Keratinocyte (primary cell): ENCODE measurements around the gene CER1. TPM values are rescaled to one million over a fixed set of nuclear protein-coding genes. Genes with fewer than 3 reads are reported as not detected.

Experiments
- DNase-seq: peaks from one replicate; pipeline ENCODE4 v3.0.0-alpha.2; 2011; ENCODE audit warnings: low read depth, missing footprints, low spot score
- FAIRE-seq: peaks from 2 replicates; lab custom pipeline; 2011; peaks lifted over from hg19 to GRCh38; lab: Jason Lieb, UNC
- H2AFZ ChIP-seq: 2 replicates; pipeline ENCODE4 v1.6.0; 2012; ENCODE audit warnings: low read length, control low read depth, inconsistent platforms; ENCODE audit not compliant: control insufficient read depth
- H3K27ac ChIP-seq: 2 replicates; pipeline ENCODE4 v1.5.1; 2011; ENCODE audit warnings: low read length; ENCODE audit not compliant: control insufficient read depth, insufficient read depth
- H3K27me3 ChIP-seq: 3 replicates; pipeline ENCODE4 v1.6.0; 2011; ENCODE audit warnings: low read length; ENCODE audit not compliant: control insufficient read depth, insufficient read depth; ENCODE audit errors: extremely low read depth
- H3K36me3 ChIP-seq, 2 experiments: 2 replicates in 1 of 2; 3 replicates in 1 of 2; pipeline ENCODE4 v1.5.1; 2011; ENCODE audit warnings: low read length in 2 of 2, mild to moderate bottlenecking in 1 of 2; ENCODE audit not compliant: control insufficient read depth in 2 of 2, insufficient read depth in 2 of 2; ENCODE audit errors: extremely low read depth in 1 of 2
- H3K4me1 ChIP-seq: 3 replicates; pipeline ENCODE4 v1.5.1; 2011; ENCODE audit warnings: low read length; ENCODE audit not compliant: control insufficient read depth, insufficient read depth; ENCODE audit errors: extremely low read depth
- H3K4me2 ChIP-seq: 3 replicates; pipeline ENCODE4 v1.6.0; 2011; ENCODE audit warnings: low read depth, low read length; ENCODE audit not compliant: control insufficient read depth, insufficient read depth; ENCODE audit errors: extremely low read depth
- H3K4me3 ChIP-seq, 3 experiments: fragments of 200-600 bp in 1 of 3; sonication (generic) in 1 of 3; 2 replicates in 2 of 3; 3 replicates in 1 of 3; pipeline ENCODE4 v1.5.1; 2011 to 2016; ENCODE audit warnings: low read length in 3 of 3, mild to moderate bottlenecking in 3 of 3, control low read depth in 2 of 3, inconsistent platforms in 1 of 3, low read depth in 1 of 3, mixed read lengths in 1 of 3, mixed run types in 1 of 3, moderate library complexity in 1 of 3; ENCODE audit not compliant: control insufficient read depth in 2 of 3, insufficient read depth in 2 of 3; ENCODE audit errors: extremely low read depth in 1 of 3
- H3K79me2 ChIP-seq: 2 replicates; pipeline ENCODE4 v1.6.0; 2012; ENCODE audit warnings: low read length; ENCODE audit not compliant: control insufficient read depth, insufficient read depth
- H3K9ac ChIP-seq: 3 replicates; pipeline ENCODE4 v1.6.0; 2011; ENCODE audit warnings: low read length; ENCODE audit not compliant: control insufficient read depth, insufficient read depth; ENCODE audit errors: extremely low read depth
- H3K9me1 ChIP-seq: 3 replicates; pipeline ENCODE4 v1.6.0; 2011; ENCODE audit warnings: low read length; ENCODE audit not compliant: control insufficient read depth, insufficient read depth; ENCODE audit errors: extremely low read depth
- H3K9me3 ChIP-seq: 2 replicates; pipeline ENCODE4 v1.5.1; 2012; ENCODE audit warnings: low read depth, low read length; ENCODE audit not compliant: control insufficient read depth
- H4K20me1 ChIP-seq: 3 replicates; pipeline ENCODE4 v1.6.0; 2011; ENCODE audit warnings: low read length; ENCODE audit not compliant: control insufficient read depth, insufficient read depth; ENCODE audit errors: extremely low read depth
- EZH2 ChIP-seq: IDR thresholded peaks from one replicate; pipeline ENCODE4 v1.6.1; 2012; ENCODE audit warnings: inconsistent platforms, mild to moderate bottlenecking, low read length, moderate library complexity
- dilution Hi-C: fragments of 300-500 bp; cut with MboI; formaldehyde crosslinking; loops from one replicate; pipeline ENCODE4 v1.7.0; 2020; ENCODE audit warnings: low sequenced_read_pairs; ENCODE audit not compliant: extremely low pct_ligation_motif_present
- polyA plus RNA-seq, 5 experiments: library from polyadenylated mRNA; depleted of rRNA in 3 of 5; stranded (reverse) in 3 of 5; stranded (forward) in 1 of 5; unstranded in 1 of 5; fragments of >200 nt; gene quantifications; 1 replicate in 1 of 5; 2 replicates in 3 of 5; 3 replicates in 1 of 5; pipeline versions ENCODE4 v1.2.1 to v1.2.3, GENCODE V29; 2011 to 2012; ENCODE audit warnings: missing spikeins in 2 of 5, low read depth in 1 of 5, low replicate concordance in 1 of 5
- TF ChIP-seq, protein P1 (sequence below), 3 experiments: IDR thresholded peaks in 1 of 3; conservative IDR thresholded peaks in 1 of 3; optimal IDR thresholded peaks in 1 of 3; 2 replicates in 2 of 3; 3 replicates in 1 of 3; pipeline versions ENCODE3 to v1.5.1; 2011; ENCODE audit warnings: low read length in 3 of 3, mild to moderate bottlenecking in 3 of 3, moderate library complexity in 2 of 3, control low read depth in 1 of 3, inconsistent platforms in 1 of 3; ENCODE audit not compliant: insufficient read depth in 2 of 3; ENCODE audit errors: extremely low read depth in 1 of 3

The CER1 gene
- polyA plus RNA-seq, 1 donor (not counting 4 experiments of a cell fraction or from before 2014, with no cell fraction given) = not detected

DNA sequence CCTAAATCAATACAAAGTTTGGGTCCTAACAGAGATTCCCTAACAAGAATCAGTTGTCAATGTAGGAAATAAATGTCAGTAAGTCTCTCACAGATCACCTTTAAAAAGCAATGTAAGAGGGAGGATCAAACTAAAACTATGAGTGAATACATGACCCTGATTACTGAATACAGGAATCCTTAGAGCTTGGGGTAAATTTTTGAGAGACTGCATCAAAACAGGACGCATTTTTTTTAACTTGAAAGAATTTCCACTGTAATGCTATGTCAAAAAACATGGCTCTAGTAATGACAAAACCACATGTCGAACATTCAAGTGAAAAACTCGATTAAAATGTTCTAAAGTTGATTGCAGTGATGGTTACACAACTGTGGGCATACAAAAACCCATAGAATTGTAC is 51.2 kb downstream of the CER1 start:
- dilution Hi-C loops = no loop called here
- Histone ChIP-seq H4K20me1 (no peaks in the 10 kb centered on the region), H3K27ac (no peak overlapping the region), H3K79me2 (no peaks in the 10 kb centered on the region), H3K36me3 (peaks cover 0 to 2% of the 10 kb centered on the region in 2 experiments), H3K4me3 (no peak overlapping the region), H3K9ac (no peak overlapping the region), H3K27me3 (no peaks in the 10 kb centered on the region), H2AFZ (no peak overlapping the region), H3K4me2 (no peak overlapping the region), H3K9me1 (no peaks in the 10 kb centered on the region), H3K4me1 (peaks cover 3% of the 10 kb centered on the region), H3K9me3 (no peaks in the 10 kb centered on the region)
- no peak for TF ChIP-seq EZH2
- TF ChIP-seq, protein P1, sequence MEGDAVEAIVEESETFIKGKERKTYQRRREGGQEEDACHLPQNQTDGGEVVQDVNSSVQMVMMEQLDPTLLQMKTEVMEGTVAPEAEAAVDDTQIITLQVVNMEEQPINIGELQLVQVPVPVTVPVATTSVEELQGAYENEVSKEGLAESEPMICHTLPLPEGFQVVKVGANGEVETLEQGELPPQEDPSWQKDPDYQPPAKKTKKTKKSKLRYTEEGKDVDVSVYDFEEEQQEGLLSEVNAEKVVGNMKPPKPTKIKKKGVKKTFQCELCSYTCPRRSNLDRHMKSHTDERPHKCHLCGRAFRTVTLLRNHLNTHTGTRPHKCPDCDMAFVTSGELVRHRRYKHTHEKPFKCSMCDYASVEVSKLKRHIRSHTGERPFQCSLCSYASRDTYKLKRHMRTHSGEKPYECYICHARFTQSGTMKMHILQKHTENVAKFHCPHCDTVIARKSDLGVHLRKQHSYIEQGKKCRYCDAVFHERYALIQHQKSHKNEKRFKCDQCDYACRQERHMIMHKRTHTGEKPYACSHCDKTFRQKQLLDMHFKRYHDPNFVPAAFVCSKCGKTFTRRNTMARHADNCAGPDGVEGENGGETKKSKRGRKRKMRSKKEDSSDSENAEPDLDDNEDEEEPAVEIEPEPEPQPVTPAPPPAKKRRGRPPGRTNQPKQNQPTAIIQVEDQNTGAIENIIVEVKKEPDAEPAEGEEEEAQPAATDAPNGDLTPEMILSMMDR (optimal IDR thresholded peaks at IDR 0.05 in 1 of 3, IDR thresholded peaks at IDR 0.05 in 1 of 3, conservative IDR thresholded peaks at IDR 0.05 in 1 of 3; ENCODE audit: extremely low read depth in 1 of 3, insufficient read depth in 2 of 3, low read length in 3 of 3) = no peak
- DNase-seq (no peak), FAIRE-seq (peak; percentile 5)

DNA sequence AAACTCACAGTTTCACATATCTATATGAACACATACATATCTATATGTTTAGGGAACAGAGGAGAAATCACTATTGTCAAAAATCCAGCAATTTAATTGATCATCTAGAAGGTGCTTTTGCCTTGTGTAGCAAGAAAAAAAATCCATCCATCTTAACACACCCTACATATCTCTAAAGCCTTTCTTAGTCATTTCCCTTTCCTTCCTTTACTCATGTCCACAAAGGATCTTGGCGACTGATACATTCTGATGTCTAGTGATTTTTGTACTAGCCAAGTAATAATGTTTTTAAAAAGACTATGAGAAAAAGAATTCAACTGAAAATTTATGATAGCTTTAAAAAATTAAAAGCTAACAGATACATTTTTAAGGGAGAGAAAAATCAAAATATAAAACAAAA is 51.8 kb downstream of the CER1 start:
- DNase-seq (no peak), FAIRE-seq (no peak)
- Histone ChIP-seq H3K79me2 (no peaks in the 10 kb centered on the region), H3K36me3 (peaks cover 0 to 2% of the 10 kb centered on the region in 2 experiments), H3K27ac (no peak overlapping the region), H3K4me3 (no peak overlapping the region), H3K9me3 (no peaks in the 10 kb centered on the region), H3K4me2 (no peak overlapping the region), H3K4me1 (peaks cover 3% of the 10 kb centered on the region), H4K20me1 (no peaks in the 10 kb centered on the region), H2AFZ (no peak overlapping the region), H3K9ac (no peak overlapping the region), H3K27me3 (no peaks in the 10 kb centered on the region), H3K9me1 (no peaks in the 10 kb centered on the region)
- dilution Hi-C loops = no loop called here
- TF ChIP-seq, protein P1 (optimal IDR thresholded peaks at IDR 0.05 in 1 of 3, IDR thresholded peaks at IDR 0.05 in 1 of 3, conservative IDR thresholded peaks at IDR 0.05 in 1 of 3; ENCODE audit: extremely low read depth in 1 of 3, insufficient read depth in 2 of 3, low read length in 3 of 3) = no peak
- TF ChIP-seq EZH2 = no peak

Other genes with a start within 250 kb of the CER1 start
- 2.0 to 4.2 TPM (median 3.9 TPM) in 3 replicates for gene ZDHHC21, start 29.3 kb downstream of the CER1 start, polyA plus RNA-seq
- gene FREM1, start 187.7 kb upstream of the CER1 start, polyA plus RNA-seq = under 0.01 to 0.05 TPM in 2 of 3 replicates, not detected in the other